Small intestine (tissue), 7 donors: ENCODE data around the gene TBPL1. TPM values are rescaled to one million over a fixed set of nuclear protein-coding genes. Genes with fewer than 3 reads are reported as not detected.

Experiments used
- DNase-seq, 2 donors: peaks; one replicate each; pipeline versions ENCODE4 v3.0.0 to v3.0.0-alpha.2; 2013
- FAIRE-seq: peaks from 2 replicates; lab custom pipeline; 2012; peaks lifted over from hg19 to GRCh38; lab: Jason Lieb, UNC
- H3K27ac ChIP-seq, 3 donors: one replicate each; pipeline ENCODE4 v1.5.1; 2013; ENCODE audit warnings: low read length in 2 of 3, mild to moderate bottlenecking in 2 of 3, control low read depth in 1 of 3, inconsistent platforms in 1 of 3, low read depth in 1 of 3, moderate library complexity in 1 of 3
- H3K27me3 ChIP-seq, 3 donors: one replicate each; pipeline ENCODE4 v1.6.1; 2013; ENCODE audit warnings: low read length in 3 of 3, inconsistent platforms in 1 of 3; ENCODE audit not compliant: control insufficient read depth in 3 of 3, insufficient read depth in 3 of 3
- H3K36me3 ChIP-seq, 3 donors: one replicate each; pipeline ENCODE4 v1.6.1; 2013; ENCODE audit warnings: low read length in 3 of 3, inconsistent platforms in 1 of 3, low read depth in 1 of 3, mild to moderate bottlenecking in 1 of 3, moderate library complexity in 1 of 3; ENCODE audit not compliant: control insufficient read depth in 3 of 3, insufficient read depth in 2 of 3
- H3K4me1 ChIP-seq, 3 donors: one replicate each; pipeline ENCODE4 v1.6.1; 2013; ENCODE audit warnings: low read length in 2 of 3, inconsistent platforms in 1 of 3, low read depth in 1 of 3, mild to moderate bottlenecking in 1 of 3, moderate library complexity in 1 of 3; ENCODE audit not compliant: control insufficient read depth in 3 of 3, insufficient read depth in 2 of 3
- H3K4me3 ChIP-seq, 3 donors: one replicate each; pipeline ENCODE4 v1.5.1; 2013; ENCODE audit warnings: low read length in 3 of 3, control low read depth in 1 of 3, inconsistent platforms in 1 of 3, low read depth in 1 of 3, mild to moderate bottlenecking in 1 of 3, moderate library complexity in 1 of 3
- H3K9me3 ChIP-seq, 2 donors: one replicate each; pipeline ENCODE4 v1.6.1; 2013; ENCODE audit warnings: low read depth in 1 of 2, low read length in 1 of 2; ENCODE audit not compliant: control insufficient read depth in 2 of 2, insufficient read depth in 1 of 2
- WGBS, 3 donors: extraction: QIAGEN DNeasy Blood & Tissue Kit; methylation state at CpG; one replicate each; pipeline ENCODE4 v1.1.7; 2013; 5-methylcytosine and 5-hydroxymethylcytosine counted together
- polyA plus RNA-seq, 4 donors: library from polyadenylated mRNA; stranded (reverse) in 3 of 4; unstranded in 1 of 4; fragments of 200-250 nt in 3 of 4; fragments of 120-200 nt in 1 of 4; gene quantifications; one replicate each; pipeline versions ENCODE4 v1.2.1 to v1.2.3, GENCODE V29; 2013
- donor health status: healthy with polysubstance abuse.
- donor health status: control.
- donor health status: control.
- donor health status: Bipolar disorder and iron deficiency.
- donor health status: healthy.

TBPL1 gene
- polyA plus RNA-seq, 4 donors = 17.4 to 31.1 (median 27.3) TPM

DNA sequence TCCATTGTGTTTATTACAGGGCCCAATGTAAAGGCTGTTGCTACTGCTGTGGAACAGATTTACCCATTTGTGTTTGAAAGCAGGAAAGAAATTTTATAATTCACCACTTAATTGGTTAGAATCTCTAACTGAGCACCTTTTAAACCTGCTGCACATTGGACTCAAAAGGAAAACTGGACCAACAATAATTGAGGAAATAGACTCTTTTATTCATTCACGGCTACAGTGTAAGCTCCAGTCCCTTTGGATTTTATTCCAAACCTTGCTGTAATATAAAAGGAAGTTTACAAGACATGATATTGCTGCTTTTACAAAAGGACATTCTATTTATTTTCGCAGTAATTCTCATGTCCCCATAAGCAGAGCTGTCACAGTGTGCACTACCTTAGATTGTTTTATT, 33.9 kb downstream of the TBPL1 start:
- H3K27me3 ChIP-seq = no peaks in the 10 kb centered on the region
- no peak for FAIRE-seq
- H3K36me3 ChIP-seq = peaks cover 1 to 6% (median 5%) of the 10 kb centered on the region in 3 donors
- 52 to 65% (median 61%) methylated on average over 2 of the region's 2 CpGs for WGBS, 3 donors
- no peak for DNase-seq
- no peak overlapping the region for H3K4me3 ChIP-seq
- H3K4me1 ChIP-seq = peaks cover 0 to 3% (median 0%) of the 10 kb centered on the region in 3 donors
- H3K27ac ChIP-seq = no peak overlapping the region
- H3K9me3 ChIP-seq = no peaks in the 10 kb centered on the region

- 92 to 97% (median 96%) methylated on average over 2 of the region's 2 CpGs for WGBS, 3 donors
- Histone ChIP-seq H3K9me3 (no peaks in the 10 kb centered on the region), H3K4me3 (no peak overlapping the region), H3K27me3 (no peaks in the 10 kb centered on the region), H3K27ac (no peak overlapping the region), H3K4me1 (peaks cover 0 to 3% (median 0%) of the 10 kb centered on the region in 3 donors), H3K36me3 (peaks cover 1 to 3% (median 3%) of the 10 kb centered on the region in 3 donors)
- DNase-seq (no peak), FAIRE-seq (no peak)
Observed at GRCh38 chr6:133989525-133989924, 36.5 kb downstream of the TBPL1 start.

DNA sequence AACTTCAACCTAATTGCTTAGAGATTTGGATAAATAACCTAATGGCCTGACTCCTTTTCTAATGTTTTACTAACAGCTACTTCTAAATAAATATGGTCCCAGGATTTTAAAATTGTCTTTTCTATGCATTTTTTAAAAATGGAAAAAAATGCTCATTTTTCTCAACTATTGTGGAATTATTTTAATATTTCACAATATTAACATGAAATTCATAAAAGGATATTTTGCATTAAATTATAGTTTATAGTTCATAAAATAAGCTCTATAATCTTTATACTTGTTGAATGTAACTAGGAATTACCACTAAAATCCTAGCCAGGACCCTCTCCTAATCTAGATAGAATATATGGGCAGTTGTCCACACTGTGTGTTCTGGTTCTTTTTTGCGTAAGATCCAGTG, 37.3 kb downstream of the TBPL1 start:
- DNase-seq (no peak), FAIRE-seq (no peak)
- Histone ChIP-seq H3K27ac (no peak overlapping the region), H3K36me3 (peaks cover 0 to 3% (median 1%) of the 10 kb centered on the region in 3 donors), H3K27me3 (no peaks in the 10 kb centered on the region), H3K4me3 (no peak overlapping the region), H3K4me1 (peaks cover 0 to 3% (median 2%) of the 10 kb centered on the region in 3 donors), H3K9me3 (no peaks in the 10 kb centered on the region)
- 97 to 100% (median 98%) methylated on average over 1 of the region's 1 CpG for WGBS, 3 donors

DNA sequence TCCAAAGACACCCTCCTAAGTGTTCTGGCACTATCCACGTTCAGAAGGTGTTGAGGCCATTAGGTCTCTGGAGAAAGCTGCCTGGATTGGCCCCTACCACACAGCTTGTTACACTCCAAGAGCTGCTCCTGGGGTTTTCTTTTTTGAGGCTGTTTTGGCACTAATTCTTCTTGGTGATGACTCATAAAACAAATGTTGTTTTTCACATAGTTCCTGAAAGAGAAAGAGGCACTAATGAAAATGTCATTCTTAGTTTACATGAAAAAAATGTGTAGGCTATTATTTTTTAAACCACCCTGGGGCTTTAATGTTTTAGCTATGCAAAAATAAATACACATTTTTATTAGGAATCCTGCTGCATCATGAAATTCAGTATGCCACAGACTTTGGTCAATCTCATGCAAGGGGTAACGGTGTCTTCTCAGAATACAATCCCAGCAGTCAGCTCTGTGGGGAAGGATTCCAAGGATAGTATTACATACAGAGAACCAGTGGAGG, 38.1 kb downstream of the TBPL1 start:
- 64 to 83% (median 80%) methylated on average over 2 of the region's 2 CpGs for WGBS, 3 donors
- Histone ChIP-seq H3K36me3 (peaks cover 0 to 3% (median 1%) of the 10 kb centered on the region in 3 donors), H3K4me3 (no peak overlapping the region), H3K9me3 (no peaks in the 10 kb centered on the region), H3K27me3 (no peaks in the 10 kb centered on the region), H3K27ac (no peak overlapping the region), H3K4me1 (peaks cover 0 to 3% (median 2%) of the 10 kb centered on the region in 3 donors)
- DNase-seq (no peak), FAIRE-seq (no peak)

DNA sequence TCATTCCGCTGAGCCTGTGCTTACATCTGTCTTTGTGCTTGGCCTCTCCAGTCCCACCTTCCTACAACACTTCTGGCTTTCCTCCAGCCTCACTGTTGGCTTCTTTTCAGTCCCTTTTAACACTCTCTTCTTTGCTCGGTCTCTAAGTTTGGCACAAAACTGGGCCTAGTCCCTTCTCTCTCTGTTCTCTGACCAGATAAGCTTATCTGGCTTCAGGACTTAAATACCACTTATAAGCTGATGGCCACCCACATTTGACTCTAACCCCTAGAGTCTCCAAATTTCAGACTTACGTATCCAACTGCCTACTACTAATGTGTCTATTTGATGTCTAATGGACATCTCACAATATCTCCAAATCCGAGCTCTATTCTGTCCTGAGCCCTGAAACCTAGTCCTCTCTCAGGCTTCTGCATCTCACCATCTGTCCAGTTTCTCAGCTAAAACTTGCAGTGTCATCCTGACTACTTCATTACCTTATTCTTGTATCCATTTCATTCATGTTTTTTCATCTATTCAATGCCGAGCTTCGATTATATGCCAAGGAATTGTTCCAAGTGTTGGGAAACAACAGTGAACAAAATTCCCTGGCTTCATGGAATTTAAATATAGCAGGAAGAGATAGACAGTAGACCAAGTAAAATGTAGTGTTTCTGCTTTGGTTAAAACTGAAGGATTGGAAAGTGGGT, 40.1 kb downstream of the TBPL1 start:
- Histone ChIP-seq H3K27me3 (no peaks in the 10 kb centered on the region), H3K27ac (no peak overlapping the region), H3K4me1 (peaks cover 0 to 3% (median 2%) of the 10 kb centered on the region in 3 donors), H3K36me3 (peaks cover 0 to 3% (median under 1%) of the 10 kb centered on the region in 3 donors), H3K9me3 (no peaks in the 10 kb centered on the region), H3K4me3 (no peak overlapping the region)
- no peak for DNase-seq
- no peak for FAIRE-seq
- 87 to 96% (median 90%) methylated on average over 6 of the region's 6 CpGs for WGBS, 3 donors

- FAIRE-seq = no peak
Observed at GRCh38 chr6:133995296-133995695, 42.3 kb downstream of the TBPL1 start.

GRCh38 chr6:133995758-133996157, 42.7 kb downstream of the TBPL1 start:
- no peak for DNase-seq
- no peak for FAIRE-seq
- Histone ChIP-seq H3K4me1 (peaks cover 0 to 3% (median 2%) of the 10 kb centered on the region in 3 donors), H3K36me3 (peaks cover 0 to 2% (median 0%) of the 10 kb centered on the region in 3 donors), H3K27ac (peak overlapping the region in 1 of 3 donors; percentile 42), H3K27me3 (no peaks in the 10 kb centered on the region), H3K4me3 (no peak overlapping the region), H3K9me3 (no peaks in the 10 kb centered on the region)
- WGBS, 3 donors = 27 to 73% (median 47%) methylated on average over 3 of the region's 3 CpGs

More at GRCh38 chr6:133995296-133995695, 42.3 kb downstream of the TBPL1 start:
- peaks cover 0 to 3% (median 2%) of the 10 kb centered on the region in 3 donors for H3K4me1 ChIP-seq
- no peaks in the 10 kb centered on the region for H3K27me3 ChIP-seq
- H3K9me3 ChIP-seq = no peaks in the 10 kb centered on the region
- H3K36me3 ChIP-seq = peaks cover 0 to 2% (median 0%) of the 10 kb centered on the region in 3 donors
- H3K4me3 ChIP-seq = no peak overlapping the region
- H3K27ac ChIP-seq = peak overlapping the region in 1 of 3 donors; percentile 42
- 65 to 82% (median 71%) methylated on average over 3 of the region's 3 CpGs for WGBS, 3 donors
- DNase-seq = no peak

DNA sequence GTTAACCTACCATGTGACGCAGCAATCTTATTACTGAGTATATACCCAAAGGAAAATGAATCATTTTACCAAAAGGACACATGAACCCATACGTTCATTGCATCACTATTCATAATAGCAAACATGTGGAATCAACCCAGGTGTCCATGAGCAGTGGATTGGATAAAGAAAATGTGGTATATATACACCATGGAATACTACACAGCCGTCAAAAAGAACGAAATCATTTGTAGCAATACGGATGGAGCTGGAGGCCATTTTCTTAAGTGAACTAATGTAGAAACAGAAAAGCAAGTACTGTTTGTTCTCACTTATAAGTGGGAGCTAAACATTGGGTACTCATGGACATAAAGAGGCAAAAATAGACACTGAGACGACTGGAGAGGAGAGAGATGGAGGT, 44.2 kb downstream of the TBPL1 start:
- 97 to 98% (median 97%) methylated on average over 6 of the region's 6 CpGs for WGBS, 3 donors

More for the DNA sequence above, 44.2 kb downstream of the TBPL1 start:
- Histone ChIP-seq H3K4me3 (no peak overlapping the region), H3K36me3 (peaks cover 0 to 2% (median 0%) of the 10 kb centered on the region in 3 donors), H3K9me3 (no peaks in the 10 kb centered on the region), H3K27me3 (no peaks in the 10 kb centered on the region), H3K27ac (no peak overlapping the region), H3K4me1 (peaks cover 0 to 2% (median 0%) of the 10 kb centered on the region in 3 donors)
- no peak for DNase-seq
- FAIRE-seq = no peak
